Liver (tissue), 3 donors: ENCODE results near the gene CYBA.

Experiments
- FOXA1 ChIP-seq: IDR thresholded peaks from 2 replicates; pipeline ENCODE4 v1.6.1; 2016; ENCODE audit warnings: antibody characterized with exemption
- GABPA ChIP-seq, 2 donors: IDR thresholded peaks in 1 of 2; conservative IDR thresholded peaks in 1 of 2; 2 replicates each; pipeline ENCODE4 v1.6.1; 2016; ENCODE audit warnings: antibody characterized with exemption in 2 of 2, mild to moderate bottlenecking in 1 of 2, moderate library complexity in 1 of 2
- MAX ChIP-seq: IDR thresholded peaks from 2 replicates; pipeline ENCODE4 v1.6.1; 2016; ENCODE audit warnings: antibody characterized with exemption
- RAD21 ChIP-seq, 2 donors: IDR thresholded peaks; 2 replicates each; pipeline ENCODE4 v1.6.1; 2016; ENCODE audit warnings: antibody characterized with exemption in 2 of 2, mild to moderate bottlenecking in 2 of 2
- REST ChIP-seq: IDR thresholded peaks from 2 replicates; pipeline ENCODE4 v1.6.1; 2016; ENCODE audit warnings: antibody characterized with exemption, mild to moderate bottlenecking
- TAF1 ChIP-seq: conservative IDR thresholded peaks from 2 replicates; pipeline ENCODE4 v1.6.1; 2016; ENCODE audit warnings: antibody characterized with exemption, mild to moderate bottlenecking
- TF ChIP-seq, protein P1 (sequence below): fragments of 150-350 bp; IDR thresholded peaks from 2 replicates; pipeline ENCODE4 v1.5.1; 2017; ENCODE audit warnings: improper control_type of control experiment, low read depth, low read length; ENCODE audit not compliant: missing input control
- TF ChIP-seq, protein P2 (sequence below): IDR thresholded peaks from 2 replicates; pipeline ENCODE4 v1.6.1; 2016; ENCODE audit warnings: antibody characterized with exemption
- donor health status: healthy.
- donor health status: healthy.

GRCh38 chr16:88635671-88636319, 15.1 kb downstream of the CYBA start:
- TF ChIP-seq, protein P1, sequence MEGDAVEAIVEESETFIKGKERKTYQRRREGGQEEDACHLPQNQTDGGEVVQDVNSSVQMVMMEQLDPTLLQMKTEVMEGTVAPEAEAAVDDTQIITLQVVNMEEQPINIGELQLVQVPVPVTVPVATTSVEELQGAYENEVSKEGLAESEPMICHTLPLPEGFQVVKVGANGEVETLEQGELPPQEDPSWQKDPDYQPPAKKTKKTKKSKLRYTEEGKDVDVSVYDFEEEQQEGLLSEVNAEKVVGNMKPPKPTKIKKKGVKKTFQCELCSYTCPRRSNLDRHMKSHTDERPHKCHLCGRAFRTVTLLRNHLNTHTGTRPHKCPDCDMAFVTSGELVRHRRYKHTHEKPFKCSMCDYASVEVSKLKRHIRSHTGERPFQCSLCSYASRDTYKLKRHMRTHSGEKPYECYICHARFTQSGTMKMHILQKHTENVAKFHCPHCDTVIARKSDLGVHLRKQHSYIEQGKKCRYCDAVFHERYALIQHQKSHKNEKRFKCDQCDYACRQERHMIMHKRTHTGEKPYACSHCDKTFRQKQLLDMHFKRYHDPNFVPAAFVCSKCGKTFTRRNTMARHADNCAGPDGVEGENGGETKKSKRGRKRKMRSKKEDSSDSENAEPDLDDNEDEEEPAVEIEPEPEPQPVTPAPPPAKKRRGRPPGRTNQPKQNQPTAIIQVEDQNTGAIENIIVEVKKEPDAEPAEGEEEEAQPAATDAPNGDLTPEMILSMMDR: no peak
- TF ChIP-seq TAF1 (no peak), REST (no peak), RAD21 (IDR thresholded peaks at IDR 0.05) (no peak), FOXA1 (no peak), MAX (no peak), GABPA (IDR thresholded peaks at IDR 0.05 in 1 of 2, conservative IDR thresholded peaks at IDR 0.05 in 1 of 2) (no peak)
- TF ChIP-seq, protein P2, sequence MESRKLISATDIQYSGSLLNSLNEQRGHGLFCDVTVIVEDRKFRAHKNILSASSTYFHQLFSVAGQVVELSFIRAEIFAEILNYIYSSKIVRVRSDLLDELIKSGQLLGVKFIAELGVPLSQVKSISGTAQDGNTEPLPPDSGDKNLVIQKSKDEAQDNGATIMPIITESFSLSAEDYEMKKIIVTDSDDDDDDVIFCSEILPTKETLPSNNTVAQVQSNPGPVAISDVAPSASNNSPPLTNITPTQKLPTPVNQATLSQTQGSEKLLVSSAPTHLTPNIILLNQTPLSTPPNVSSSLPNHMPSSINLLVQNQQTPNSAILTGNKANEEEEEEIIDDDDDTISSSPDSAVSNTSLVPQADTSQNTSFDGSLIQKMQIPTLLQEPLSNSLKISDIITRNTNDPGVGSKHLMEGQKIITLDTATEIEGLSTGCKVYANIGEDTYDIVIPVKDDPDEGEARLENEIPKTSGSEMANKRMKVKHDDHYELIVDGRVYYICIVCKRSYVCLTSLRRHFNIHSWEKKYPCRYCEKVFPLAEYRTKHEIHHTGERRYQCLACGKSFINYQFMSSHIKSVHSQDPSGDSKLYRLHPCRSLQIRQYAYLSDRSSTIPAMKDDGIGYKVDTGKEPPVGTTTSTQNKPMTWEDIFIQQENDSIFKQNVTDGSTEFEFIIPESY: no peak
